Muscle layer of duodenum (tissue), 2 donors: ENCODE measurements around the gene MAP3K4.

Source experiments
- H3K27ac ChIP-seq: one replicate; pipeline ENCODE4 v1.7.0; 2013; ENCODE audit warnings: mild to moderate bottlenecking, low read length
- H3K27me3 ChIP-seq: one replicate; pipeline ENCODE4 v1.7.0; 2013; ENCODE audit warnings: low read depth, mild to moderate bottlenecking, control low read depth, low read length
- H3K36me3 ChIP-seq, 2 donors: one replicate each; pipeline ENCODE4 v1.7.0; 2013; ENCODE audit warnings: low read length in 2 of 2, control low read depth in 1 of 2, mild to moderate bottlenecking in 1 of 2; ENCODE audit not compliant: insufficient read depth in 2 of 2, control insufficient read depth in 1 of 2
- H3K4me1 ChIP-seq, 2 donors: one replicate each; pipeline ENCODE4 v1.7.0; 2013; ENCODE audit warnings: low read length in 2 of 2, mild to moderate bottlenecking in 2 of 2, control low read depth in 1 of 2, moderate library complexity in 1 of 2; ENCODE audit not compliant: insufficient read depth in 2 of 2, control insufficient read depth in 1 of 2
- H3K4me3 ChIP-seq, 2 donors: one replicate each; pipeline ENCODE4 v1.7.0; 2013; ENCODE audit warnings: low read length in 2 of 2, low read depth in 1 of 2, mild to moderate bottlenecking in 1 of 2
- H3K9me3 ChIP-seq, 2 donors: one replicate each; pipeline ENCODE4 v1.7.0; 2013; ENCODE audit warnings: low read length in 2 of 2, control low read depth in 1 of 2, mild to moderate bottlenecking in 1 of 2; ENCODE audit not compliant: control insufficient read depth in 1 of 2
- donor health status: healthy.

The MAP3K4 gene

GRCh38 chr6:161139766-161140553, 148.4 kb downstream of the MAP3K4 start:
- H3K27ac ChIP-seq = no peak overlapping the region
- peaks cover 0 to 42% of the 10 kb centered on the region in 2 donors for H3K36me3 ChIP-seq
- H3K4me1 ChIP-seq = no peaks in the 10 kb centered on the region
- H3K27me3 ChIP-seq = no peaks in the 10 kb centered on the region
- no peak overlapping the region for H3K4me3 ChIP-seq
- H3K9me3 ChIP-seq = no peaks in the 10 kb centered on the region

GRCh38 chr6:161140554-161140875, 148.9 kb downstream of the MAP3K4 start:
- peaks cover 0 to 47% of the 10 kb centered on the region in 2 donors for H3K36me3 ChIP-seq

GRCh38 chr6:161141173-161141572, 149.6 kb downstream of the MAP3K4 start:
- Histone ChIP-seq H3K4me1 (no peaks in the 10 kb centered on the region), H3K9me3 (no peaks in the 10 kb centered on the region), H3K27ac (no peak overlapping the region), H3K4me3 (no peak overlapping the region), H3K27me3 (no peaks in the 10 kb centered on the region), H3K36me3 (peaks cover 0 to 44% of the 10 kb centered on the region in 2 donors)

More at GRCh38 chr6:161140554-161140875, 148.9 kb downstream of the MAP3K4 start:
- no peaks in the 10 kb centered on the region for H3K27me3 ChIP-seq
- H3K4me1 ChIP-seq = no peaks in the 10 kb centered on the region
- H3K27ac ChIP-seq = no peak overlapping the region
- H3K4me3 ChIP-seq = no peak overlapping the region
- no peaks in the 10 kb centered on the region for H3K9me3 ChIP-seq

GRCh38 chr6:161142957-161143296, 151.4 kb downstream of the MAP3K4 start:
- Histone ChIP-seq H3K27me3 (no peaks in the 10 kb centered on the region), H3K9me3 (no peaks in the 10 kb centered on the region), H3K4me3 (no peak overlapping the region), H3K36me3 (peaks cover 0 to 37% of the 10 kb centered on the region in 2 donors), H3K4me1 (no peaks in the 10 kb centered on the region), H3K27ac (no peak overlapping the region)

- peaks cover 0 to 42% of the 10 kb centered on the region in 2 donors for H3K36me3 ChIP-seq
- no peaks in the 10 kb centered on the region for H3K27me3 ChIP-seq
- H3K4me1 ChIP-seq = no peaks in the 10 kb centered on the region
- H3K4me3 ChIP-seq = no peak overlapping the region
- no peak overlapping the region for H3K27ac ChIP-seq
- no peaks in the 10 kb centered on the region for H3K9me3 ChIP-seq
Measured at GRCh38 chr6:161143663-161144430, 152.3 kb downstream of the MAP3K4 start.

- Histone ChIP-seq H3K36me3 (peaks cover 0 to 37% of the 10 kb centered on the region in 2 donors), H3K27ac (no peak overlapping the region), H3K4me1 (no peaks in the 10 kb centered on the region), H3K27me3 (no peaks in the 10 kb centered on the region), H3K9me3 (no peaks in the 10 kb centered on the region), H3K4me3 (no peak overlapping the region)
Measured at GRCh38 chr6:161150136-161150535, 158.6 kb downstream of the MAP3K4 start.

- Histone ChIP-seq H3K9me3 (no peaks in the 10 kb centered on the region), H3K36me3 (peaks cover 0 to 33% of the 10 kb centered on the region in 2 donors), H3K4me3 (no peak overlapping the region), H3K27ac (no peak overlapping the region), H3K4me1 (no peaks in the 10 kb centered on the region), H3K27me3 (no peaks in the 10 kb centered on the region)
Measured at GRCh38 chr6:161150566-161150965, 159.0 kb downstream of the MAP3K4 start.

GRCh38 chr6:161151059-161151645, 159.6 kb downstream of the MAP3K4 start:
- no peaks in the 10 kb centered on the region for H3K27me3 ChIP-seq
- no peak overlapping the region for H3K4me3 ChIP-seq
- peaks cover 0 to 31% of the 10 kb centered on the region in 2 donors for H3K36me3 ChIP-seq
- no peak overlapping the region for H3K27ac ChIP-seq
- H3K4me1 ChIP-seq = no peaks in the 10 kb centered on the region
- H3K9me3 ChIP-seq = no peaks in the 10 kb centered on the region

- Histone ChIP-seq H3K4me3 (no peak overlapping the region), H3K9me3 (no peaks in the 10 kb centered on the region), H3K27me3 (no peaks in the 10 kb centered on the region), H3K36me3 (peaks cover 0 to 26% of the 10 kb centered on the region in 2 donors), H3K27ac (no peak overlapping the region), H3K4me1 (no peaks in the 10 kb centered on the region)
Measured at GRCh38 chr6:161151660-161152526, 160.3 kb downstream of the MAP3K4 start.

- Histone ChIP-seq H3K36me3 (peaks cover 0 to 23% of the 10 kb centered on the region in 2 donors), H3K27ac (no peak overlapping the region), H3K9me3 (no peaks in the 10 kb centered on the region), H3K27me3 (no peaks in the 10 kb centered on the region), H3K4me3 (no peak overlapping the region), H3K4me1 (no peaks in the 10 kb centered on the region)
Measured at GRCh38 chr6:161152527-161152862, 160.9 kb downstream of the MAP3K4 start.
